Measurements from ENCODE around the gene OR9I1. TPM values are rescaled to one million over a fixed set of nuclear protein-coding genes. Genes with fewer than 3 reads are reported as not detected.

The OR9I1 gene
- total RNA-seq, 4 donors from 2014 or later: not detected

- no peak for DNase-seq (ENCODE audit: low spot score in 2 of 2)
- no peaks in the 10 kb centered on the region for H3K4me1 ChIP-seq
- no peaks in the 10 kb centered on the region for H3K36me3 ChIP-seq
- TF ChIP-seq POLR2A (IDR thresholded peaks at IDR 0.05) (no peak), EP300 (IDR thresholded peaks at IDR 0.05) (no peak), CTCF (IDR thresholded peaks at IDR 0.05) (no peak)
- no peak overlapping the region for H3K4me3 ChIP-seq
- 75% methylated on average over 5 of the region's 5 CpGs for WGBS, 2 donors
- H3K27ac ChIP-seq: no peak overlapping the region
- no peaks in the 10 kb centered on the region for H3K9me3 ChIP-seq
- H3K27me3 ChIP-seq: no peaks in the 10 kb centered on the region
Observed at GRCh38 chr11:58067685-58068084, 57.6 kb downstream of the OR9I1 start.

Other genes with a start within 250 kb of the OR9I1 start
- not detected for gene OR9Q1, start 101.6 kb downstream of the OR9I1 start, total RNA-seq
- not detected for gene OR6Q1, start 94.6 kb downstream of the OR9I1 start, total RNA-seq
- not detected for gene OR9Q2, start 63.5 kb upstream of the OR9I1 start, total RNA-seq
- gene OR1S2, start 78.6 kb upstream of the OR9I1 start, total RNA-seq: not detected
- gene OR1S1, start 87.2 kb upstream of the OR9I1 start, total RNA-seq: not detected
- gene OR10Q1, start 103.4 kb upstream of the OR9I1 start, total RNA-seq: not detected
- not detected for gene OR10W1, start 142.7 kb upstream of the OR9I1 start, total RNA-seq
- gene OR5B17, start 233.5 kb upstream of the OR9I1 start, total RNA-seq: not detected